Thoracic aorta (tissue), 2 donors: ENCODE measurements around the gene ZNF547. TPM values are rescaled to one million over a fixed set of nuclear protein-coding genes. Genes with fewer than 3 reads are reported as not detected.

Experiments
- ATAC-seq: fragments of 150-250 bp; one replicate; pipeline ENCODE4 v1.8.0; 2017; ENCODE audit warnings: low read depth; ENCODE audit not compliant: insufficient number of reproducible peaks, low FRiP score
- DNase-seq: peaks from one replicate; pipeline ENCODE4 v3.0.0-alpha.2; 2020; ENCODE audit warnings: low spot score
- H3K27ac ChIP-seq, 2 donors: fragments of 200-600 bp; sonication (generic); 1 replicate in 1 of 2; 2 replicates in 1 of 2; pipeline ENCODE4 v1.5.1; 2016; ENCODE audit warnings: mild to moderate bottlenecking in 2 of 2, moderate library complexity in 2 of 2
- H3K27me3 ChIP-seq: fragments of 200-600 bp; sonication (generic); replicated peaks from 2 replicates; pipeline ENCODE4 v1.6.0; 2016; ENCODE audit warnings: mild to moderate bottlenecking; ENCODE audit not compliant: insufficient read depth
- H3K36me3 ChIP-seq: fragments of 200-600 bp; sonication (generic); one replicate; pipeline ENCODE4 v1.5.1; 2016
- H3K4me1 ChIP-seq, 2 donors: fragments of 200-600 bp; sonication (generic); 1 replicate in 1 of 2; 2 replicates in 1 of 2; pipeline versions ENCODE4 v1.5.1 to v1.6.0; 2016; ENCODE audit warnings: low read depth in 2 of 2, mild to moderate bottlenecking in 1 of 2; ENCODE audit not compliant: control insufficient read depth in 1 of 2
- H3K4me3 ChIP-seq: fragments of 200-600 bp; sonication (generic); 2 replicates; pipeline ENCODE4 v1.5.1; 2016; ENCODE audit warnings: mild to moderate bottlenecking
- H3K9me3 ChIP-seq: fragments of 200-600 bp; sonication (generic); 2 replicates; pipeline ENCODE4 v1.5.1; 2016
- total RNA-seq, 2 donors: library from RNA; depleted of rRNA; stranded (reverse); fragments of >200 nt; gene quantifications; one replicate each; pipeline versions ENCODE4 v1.1.0 to v1.2.3, GENCODE V29; 2016
- TF ChIP-seq, protein P1 (sequence below): fragments of 200-600 bp; sonication (generic); IDR thresholded peaks from one replicate; pipeline ENCODE4 v1.5.1; 2019; ENCODE audit warnings: antibody characterized with exemption

ZNF547 gene
- total RNA-seq, 2 donors from 2014 or later, result 0.68 to 3.4 TPM

DNA sequence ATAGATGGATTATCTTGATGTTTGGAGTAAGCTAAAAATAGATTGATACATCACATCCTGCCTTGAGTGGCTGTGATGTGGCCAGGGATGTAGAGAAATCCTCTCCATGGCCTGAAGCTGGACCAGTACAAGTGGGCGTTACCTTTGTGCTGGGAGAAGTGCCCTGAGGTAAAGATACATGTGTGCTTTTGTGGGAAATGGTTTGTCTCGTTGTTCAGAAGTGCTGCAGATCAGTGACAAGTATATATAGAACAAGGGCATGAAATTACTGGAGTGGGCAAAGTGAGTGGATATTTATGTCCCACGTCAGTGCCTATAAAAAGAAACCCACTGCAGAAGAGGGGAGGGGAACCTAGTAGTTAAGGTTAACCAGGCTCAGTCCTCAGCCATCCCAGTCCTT, 24.5 kb upstream of the ZNF547 start:
- TF ChIP-seq, protein P1, sequence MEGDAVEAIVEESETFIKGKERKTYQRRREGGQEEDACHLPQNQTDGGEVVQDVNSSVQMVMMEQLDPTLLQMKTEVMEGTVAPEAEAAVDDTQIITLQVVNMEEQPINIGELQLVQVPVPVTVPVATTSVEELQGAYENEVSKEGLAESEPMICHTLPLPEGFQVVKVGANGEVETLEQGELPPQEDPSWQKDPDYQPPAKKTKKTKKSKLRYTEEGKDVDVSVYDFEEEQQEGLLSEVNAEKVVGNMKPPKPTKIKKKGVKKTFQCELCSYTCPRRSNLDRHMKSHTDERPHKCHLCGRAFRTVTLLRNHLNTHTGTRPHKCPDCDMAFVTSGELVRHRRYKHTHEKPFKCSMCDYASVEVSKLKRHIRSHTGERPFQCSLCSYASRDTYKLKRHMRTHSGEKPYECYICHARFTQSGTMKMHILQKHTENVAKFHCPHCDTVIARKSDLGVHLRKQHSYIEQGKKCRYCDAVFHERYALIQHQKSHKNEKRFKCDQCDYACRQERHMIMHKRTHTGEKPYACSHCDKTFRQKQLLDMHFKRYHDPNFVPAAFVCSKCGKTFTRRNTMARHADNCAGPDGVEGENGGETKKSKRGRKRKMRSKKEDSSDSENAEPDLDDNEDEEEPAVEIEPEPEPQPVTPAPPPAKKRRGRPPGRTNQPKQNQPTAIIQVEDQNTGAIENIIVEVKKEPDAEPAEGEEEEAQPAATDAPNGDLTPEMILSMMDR, result no peak
- DNase-seq (no peak), ATAC-seq (peak; percentile 86)
- Histone ChIP-seq H3K36me3 (no peaks in the 10 kb centered on the region), H3K4me1 (peaks cover 0 to 7% of the 10 kb centered on the region in 2 donors), H3K27ac (peak overlapping the region in 1 of 2 donors; percentile 72), H3K4me3 (no peak overlapping the region), H3K9me3 (no peaks in the 10 kb centered on the region), H3K27me3 (no peaks in the 10 kb centered on the region)

DNA sequence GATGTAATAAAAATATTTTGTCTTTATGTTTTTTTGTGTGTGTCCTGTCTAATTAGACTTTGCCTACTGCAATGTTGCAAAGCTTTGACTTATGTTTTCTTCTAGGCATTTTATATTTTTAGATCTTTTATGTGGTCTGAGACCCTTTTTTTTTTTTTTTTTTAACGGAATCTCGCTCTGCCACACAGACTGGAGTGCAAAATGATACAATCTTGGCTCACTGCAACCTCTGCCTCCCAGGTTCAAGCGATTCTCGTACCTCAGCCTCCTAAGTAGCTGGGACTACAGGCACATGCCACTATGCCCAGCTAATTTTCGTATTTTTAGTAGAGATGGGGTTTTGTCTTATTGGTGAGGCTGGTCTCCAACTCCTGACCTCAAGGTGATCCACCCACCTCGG, 20.8 kb upstream of the ZNF547 start:
- no peaks in the 10 kb centered on the region for H3K27me3 ChIP-seq

DNA sequence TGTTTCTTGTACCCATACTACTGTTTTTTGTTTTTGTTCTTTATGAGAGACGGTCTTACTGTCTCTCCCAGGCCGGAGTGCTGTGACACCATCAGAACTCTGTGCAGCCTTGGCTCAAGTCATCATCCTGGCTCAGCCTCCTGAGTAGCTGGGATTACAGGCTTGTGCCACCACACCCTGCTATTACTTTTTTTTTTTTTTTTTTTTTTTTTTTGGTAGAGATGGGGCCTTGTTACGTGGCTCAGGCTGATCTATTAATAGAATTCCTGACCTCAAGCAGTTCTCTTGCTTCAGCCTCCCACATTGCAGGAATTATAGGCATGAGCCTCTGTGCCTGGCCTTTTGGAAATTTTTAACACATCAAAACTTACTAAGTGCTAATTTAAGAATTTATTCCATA, 15.2 kb upstream of the ZNF547 start:
- H3K4me1 ChIP-seq, result peaks cover 8 to 11% of the 10 kb centered on the region in 2 donors
- ATAC-seq (no peak), DNase-seq (no peak)
- TF ChIP-seq, protein P1, result no peak
- H3K36me3 ChIP-seq, result no peaks in the 10 kb centered on the region
- H3K27me3 ChIP-seq, result no peaks in the 10 kb centered on the region
- H3K4me3 ChIP-seq, result no peak overlapping the region
- H3K27ac ChIP-seq, result no peak overlapping the region
- no peaks in the 10 kb centered on the region for H3K9me3 ChIP-seq

More for the DNA sequence above, 20.8 kb upstream of the ZNF547 start:
- ATAC-seq (no peak), DNase-seq (no peak)
- H3K4me3 ChIP-seq, result no peak overlapping the region
- no peak overlapping the region for H3K27ac ChIP-seq
- H3K4me1 ChIP-seq, result peaks cover 0 to 7% of the 10 kb centered on the region in 2 donors
- H3K9me3 ChIP-seq, result no peaks in the 10 kb centered on the region
- no peaks in the 10 kb centered on the region for H3K36me3 ChIP-seq
- TF ChIP-seq, protein P1, result no peak

DNA sequence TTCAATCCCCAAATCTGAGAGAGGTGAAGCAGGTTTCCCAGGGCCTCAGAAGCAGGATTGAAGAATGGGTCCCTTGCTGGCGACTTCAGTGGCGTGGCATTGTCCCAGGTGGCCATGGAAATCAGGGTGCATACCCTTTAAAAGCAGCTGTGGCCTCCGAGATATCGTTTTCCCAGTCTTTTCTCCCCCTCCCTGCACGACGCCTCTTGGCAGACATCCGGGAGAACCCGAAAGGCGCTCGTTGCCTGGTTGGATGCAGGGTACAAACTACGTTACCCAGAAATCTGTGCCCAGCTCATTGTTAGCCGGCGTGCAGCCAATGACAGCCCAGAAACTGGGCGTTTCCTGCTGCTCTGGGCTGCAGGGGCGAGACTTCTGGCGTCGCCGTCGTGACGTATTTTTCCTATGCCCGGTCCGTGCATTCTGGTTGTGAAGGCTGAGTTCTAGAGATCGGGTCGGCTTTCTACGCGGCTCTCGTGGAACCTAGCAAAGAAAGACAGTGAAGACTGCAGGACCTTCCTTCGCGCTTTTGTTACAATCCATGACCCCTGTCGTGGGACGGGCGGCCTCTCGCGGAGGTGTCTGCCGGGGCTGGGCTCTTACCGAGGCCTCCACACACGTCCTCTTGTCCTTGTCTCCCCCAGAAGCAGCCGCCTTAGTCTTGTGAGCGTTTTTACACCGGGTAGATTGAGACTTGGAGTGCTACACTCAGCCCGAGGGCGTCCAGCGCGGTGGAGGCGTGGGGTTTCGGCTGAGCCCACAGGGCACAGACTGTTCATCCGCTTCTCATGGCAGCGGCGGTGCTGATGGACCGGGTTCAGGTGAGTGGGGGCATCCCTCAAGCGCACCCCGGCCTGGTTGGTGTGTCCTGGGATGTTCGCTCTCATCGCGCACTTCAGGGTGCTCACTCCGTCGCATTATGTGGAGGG, 12.2 kb upstream of the ZNF547 start, which contains the start of gene ZNF304:
Gene ZNF304, plus strand, starts transcription at position 395 of the 929 bp plus-strand sequence. Its CDS starts 394 bp downstream, at position 789.
- ATAC-seq (peak; percentile 80), DNase-seq (peak; percentile 79)
- H3K27ac ChIP-seq, result peak within 1 kb of the TSS; percentile 58 to 73

DNA sequence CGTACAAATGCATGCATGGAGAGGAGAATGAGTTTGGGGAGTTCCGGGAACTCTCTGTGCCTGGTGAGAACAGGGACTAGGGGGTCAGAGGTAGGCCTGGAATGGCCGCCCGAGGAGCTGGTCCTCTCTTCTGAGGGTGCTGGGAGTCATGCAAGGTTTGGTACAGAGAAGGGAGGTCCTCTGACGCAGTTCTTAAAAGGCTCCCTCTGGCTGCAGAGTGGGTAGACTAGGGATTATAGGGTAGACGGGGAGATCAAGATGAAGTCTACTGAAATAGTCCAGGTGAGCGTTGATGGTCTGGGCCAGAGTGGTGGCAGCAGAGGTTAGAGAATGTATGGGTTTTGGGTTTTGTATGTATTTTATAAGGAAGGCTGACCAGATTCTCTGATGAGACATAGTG, 11.5 kb upstream of the ZNF547 start:
- Histone ChIP-seq H3K4me3 (peak overlapping the region; percentile 82), H3K9me3 (peaks cover 34% of the 10 kb centered on the region), H3K27ac (peak overlapping the region in 1 of 2 donors; percentile 58), H3K36me3 (peaks cover 36% of the 10 kb centered on the region), H3K27me3 (no peaks in the 10 kb centered on the region), H3K4me1 (peaks cover 8 to 11% of the 10 kb centered on the region in 2 donors)
- ATAC-seq, result no peak
- TF ChIP-seq, protein P1, result no peak
- DNase-seq, result no peak

More for the DNA sequence above, 12.2 kb upstream of the ZNF547 start, which contains the start of gene ZNF304:
- H3K4me1 ChIP-seq, result peaks cover 8 to 11% of the 10 kb centered on the region in 2 donors
- peaks cover 28% of the 10 kb centered on the region for H3K36me3 ChIP-seq
- no peaks in the 10 kb centered on the region for H3K27me3 ChIP-seq
- peaks cover 27% of the 10 kb centered on the region for H3K9me3 ChIP-seq
- TF ChIP-seq, protein P1, result no peak
- peak within 1 kb of the TSS; percentile 82 for H3K4me3 ChIP-seq
